RWPE2 (cell line): ENCODE results near the gene TMEM39A.

Source experiments
- ATAC-seq: fragments of 200-7000 bp; cut with Tn5 transposase; 3 replicates; pipeline ENCODE4 v1.9.1; 2021; ENCODE audit warnings: low read depth
- DNase-seq: peaks from one replicate; pipeline ENCODE4 v3.0.0-alpha.2; 2020; ENCODE audit warnings: low spot score
- H3K27ac ChIP-seq: fragments of 450-650 bp; 2 replicates; pipeline ENCODE4 v1.5.1; 2017; ENCODE audit warnings: mild to moderate bottlenecking; ENCODE audit not compliant: poor library complexity, severe bottlenecking
- H3K27me3 ChIP-seq: fragments of 250-450 bp; sonication (Bioruptor Pico); 2 replicates; pipeline ENCODE4 v1.5.1; 2021; ENCODE audit warnings: mild to moderate bottlenecking, moderate library complexity; ENCODE audit not compliant: insufficient read depth, poor library complexity, severe bottlenecking
- H3K36me3 ChIP-seq: fragments of 250-450 bp; sonication (Bioruptor Pico); 2 replicates; pipeline ENCODE4 v1.5.1; 2020; ENCODE audit warnings: low read depth, mild to moderate bottlenecking, moderate library complexity
- H3K4me1 ChIP-seq: fragments of 250-450 bp; sonication (Bioruptor Pico); 2 replicates; pipeline ENCODE4 v1.5.1; 2021; ENCODE audit warnings: mild to moderate bottlenecking, moderate library complexity; ENCODE audit not compliant: insufficient read depth, poor library complexity, severe bottlenecking
- H3K4me3 ChIP-seq: fragments of 250-450 bp; sonication (Bioruptor Pico); 2 replicates; pipeline ENCODE4 v1.5.1; 2021; ENCODE audit warnings: mild to moderate bottlenecking, moderate library complexity; ENCODE audit not compliant: severe bottlenecking
- H3K9me3 ChIP-seq: fragments of 250-450 bp; sonication (Bioruptor Pico); 2 replicates; pipeline ENCODE4 v1.5.1; 2021; ENCODE audit warnings: mild to moderate bottlenecking, moderate library complexity; ENCODE audit not compliant: severe bottlenecking
- TF ChIP-seq, protein P1 (sequence below): fragments of 450-650 bp; IDR thresholded peaks from one replicate; pipeline ENCODE4 v1.5.1; 2017; ENCODE audit warnings: mild to moderate bottlenecking, moderate library complexity; ENCODE audit not compliant: poor library complexity, severe bottlenecking

TMEM39A gene

DNA sequence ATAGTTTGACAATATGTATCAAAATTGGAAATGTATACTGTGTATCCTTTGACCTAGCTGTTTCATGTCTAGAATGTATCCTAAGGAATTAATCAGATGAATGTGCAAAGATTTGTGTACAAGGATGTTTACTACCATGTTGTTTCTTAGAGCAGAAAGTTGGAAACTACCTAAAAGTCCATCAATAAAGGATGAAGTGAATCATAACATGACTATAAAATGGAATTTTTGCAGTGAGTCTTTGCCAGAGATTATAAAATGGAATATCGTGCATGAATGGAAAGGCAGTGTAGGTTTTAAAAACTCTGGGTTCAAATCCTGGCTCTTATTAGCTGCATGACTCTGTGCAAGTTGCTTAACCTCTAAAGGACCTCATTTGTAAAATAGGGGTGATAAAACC, 19.7 kb upstream of the TMEM39A start:
- TF ChIP-seq, protein P1, sequence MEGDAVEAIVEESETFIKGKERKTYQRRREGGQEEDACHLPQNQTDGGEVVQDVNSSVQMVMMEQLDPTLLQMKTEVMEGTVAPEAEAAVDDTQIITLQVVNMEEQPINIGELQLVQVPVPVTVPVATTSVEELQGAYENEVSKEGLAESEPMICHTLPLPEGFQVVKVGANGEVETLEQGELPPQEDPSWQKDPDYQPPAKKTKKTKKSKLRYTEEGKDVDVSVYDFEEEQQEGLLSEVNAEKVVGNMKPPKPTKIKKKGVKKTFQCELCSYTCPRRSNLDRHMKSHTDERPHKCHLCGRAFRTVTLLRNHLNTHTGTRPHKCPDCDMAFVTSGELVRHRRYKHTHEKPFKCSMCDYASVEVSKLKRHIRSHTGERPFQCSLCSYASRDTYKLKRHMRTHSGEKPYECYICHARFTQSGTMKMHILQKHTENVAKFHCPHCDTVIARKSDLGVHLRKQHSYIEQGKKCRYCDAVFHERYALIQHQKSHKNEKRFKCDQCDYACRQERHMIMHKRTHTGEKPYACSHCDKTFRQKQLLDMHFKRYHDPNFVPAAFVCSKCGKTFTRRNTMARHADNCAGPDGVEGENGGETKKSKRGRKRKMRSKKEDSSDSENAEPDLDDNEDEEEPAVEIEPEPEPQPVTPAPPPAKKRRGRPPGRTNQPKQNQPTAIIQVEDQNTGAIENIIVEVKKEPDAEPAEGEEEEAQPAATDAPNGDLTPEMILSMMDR: no peak
- ATAC-seq (no peak), DNase-seq (no peak)
- H3K36me3 ChIP-seq: peaks cover 25% of the 10 kb centered on the region
- no peaks in the 10 kb centered on the region for H3K9me3 ChIP-seq
- H3K4me1 ChIP-seq: peaks cover 12% of the 10 kb centered on the region
- no peak overlapping the region for H3K4me3 ChIP-seq
- no peaks in the 10 kb centered on the region for H3K27me3 ChIP-seq
- H3K27ac ChIP-seq: no peak overlapping the region

DNA sequence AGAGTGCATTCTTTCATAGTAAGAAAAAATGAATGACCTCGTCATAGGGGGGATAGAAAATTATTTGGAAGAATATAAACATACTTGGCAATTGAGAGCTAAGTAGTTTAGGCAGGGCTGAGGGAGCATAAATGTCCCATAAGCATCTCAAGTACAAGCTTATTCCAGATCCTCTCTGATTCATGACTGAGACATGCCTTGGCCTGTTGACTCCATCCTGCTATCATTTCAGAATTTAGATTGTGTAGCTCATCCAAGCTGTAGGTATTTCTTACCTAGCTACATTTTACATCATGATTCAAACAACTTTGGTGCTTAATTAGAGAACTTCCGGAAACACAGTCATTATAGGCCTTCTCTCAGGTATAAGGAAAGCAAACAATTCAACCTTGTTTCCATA, 17.7 kb upstream of the TMEM39A start:
- Histone ChIP-seq H3K9me3 (no peaks in the 10 kb centered on the region), H3K27me3 (no peaks in the 10 kb centered on the region), H3K4me3 (no peak overlapping the region), H3K27ac (peak overlapping the region; percentile 48), H3K4me1 (peaks cover 12% of the 10 kb centered on the region), H3K36me3 (peaks cover 32% of the 10 kb centered on the region; the same call in 1 of the 2 replicates)
- DNase-seq (no peak), ATAC-seq (peak; percentile 99)
- TF ChIP-seq, protein P1: no peak

DNA sequence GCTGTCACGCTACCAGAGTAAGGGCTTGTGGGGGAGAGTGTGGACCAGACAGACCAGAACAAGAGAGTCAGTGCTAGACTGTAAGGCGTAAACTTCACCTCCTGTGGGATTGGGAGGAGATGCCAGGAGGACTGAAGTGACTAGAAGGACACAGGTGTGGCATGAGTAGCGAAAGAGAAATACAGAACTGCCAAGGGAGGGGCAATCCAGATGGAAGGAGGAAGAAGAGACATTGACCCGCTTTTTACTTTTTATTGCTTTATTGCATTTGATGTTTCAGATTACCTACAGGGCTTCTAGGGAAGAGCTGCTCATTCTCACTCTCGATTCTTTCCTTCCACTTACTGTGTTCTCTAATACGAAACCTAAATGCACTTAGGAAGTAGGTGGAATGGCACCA, 7.5 kb upstream of the TMEM39A start:
- Histone ChIP-seq H3K27ac (no peak overlapping the region), H3K4me1 (no peaks in the 10 kb centered on the region), H3K27me3 (no peaks in the 10 kb centered on the region), H3K9me3 (no peaks in the 10 kb centered on the region), H3K4me3 (no peak overlapping the region), H3K36me3 (peaks cover 35% of the 10 kb centered on the region)
- no peak for ATAC-seq
- TF ChIP-seq, protein P1: no peak
- no peak for DNase-seq

DNA sequence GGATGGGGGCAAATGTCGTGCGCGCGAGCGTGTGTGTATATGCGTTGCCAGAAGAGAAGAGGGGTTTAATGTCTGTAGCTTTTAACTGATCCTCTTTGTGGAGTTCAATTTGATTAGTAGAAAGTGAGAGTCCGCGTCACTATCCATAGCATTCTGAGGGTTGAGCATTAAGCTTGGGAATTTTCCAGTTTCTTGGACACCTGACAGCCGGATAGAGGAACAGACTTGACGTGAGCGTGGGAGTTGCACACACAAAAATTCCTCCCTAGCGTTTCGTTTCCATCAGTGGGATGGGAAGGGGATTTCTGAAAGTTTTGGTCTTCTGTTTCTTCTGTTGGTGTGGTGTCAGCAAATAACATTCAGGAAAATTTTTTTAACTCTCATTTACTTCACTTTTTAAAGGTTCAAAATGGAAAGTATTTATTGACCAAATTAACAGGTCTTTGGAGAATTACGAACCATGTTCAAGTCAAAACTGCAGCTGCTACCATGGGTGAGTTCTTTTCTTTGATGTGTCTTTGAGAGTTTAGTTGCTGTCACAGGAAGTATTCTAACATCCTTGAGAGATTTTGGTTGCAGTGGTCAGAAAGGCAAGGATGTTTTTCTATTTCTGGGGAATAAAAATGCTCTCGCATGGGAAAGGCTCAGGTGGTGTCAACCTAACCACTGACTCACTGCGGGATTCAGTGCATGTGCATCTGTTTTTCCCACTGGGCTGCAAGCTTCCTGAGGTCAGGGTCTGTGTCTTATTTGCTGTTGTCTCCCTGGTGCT, 6.2 kb upstream of the TMEM39A start:
- Histone ChIP-seq H3K9me3 (no peaks in the 10 kb centered on the region), H3K27me3 (no peaks in the 10 kb centered on the region), H3K36me3 (peaks cover 34% of the 10 kb centered on the region), H3K4me3 (peak overlapping the region; percentile 95), H3K27ac (peak overlapping the region; percentile 43), H3K4me1 (no peaks in the 10 kb centered on the region)
- TF ChIP-seq, protein P1: peak; percentile 13
- ATAC-seq: no peak; the same call in 2 of the 3 replicates
- DNase-seq: no peak

DNA sequence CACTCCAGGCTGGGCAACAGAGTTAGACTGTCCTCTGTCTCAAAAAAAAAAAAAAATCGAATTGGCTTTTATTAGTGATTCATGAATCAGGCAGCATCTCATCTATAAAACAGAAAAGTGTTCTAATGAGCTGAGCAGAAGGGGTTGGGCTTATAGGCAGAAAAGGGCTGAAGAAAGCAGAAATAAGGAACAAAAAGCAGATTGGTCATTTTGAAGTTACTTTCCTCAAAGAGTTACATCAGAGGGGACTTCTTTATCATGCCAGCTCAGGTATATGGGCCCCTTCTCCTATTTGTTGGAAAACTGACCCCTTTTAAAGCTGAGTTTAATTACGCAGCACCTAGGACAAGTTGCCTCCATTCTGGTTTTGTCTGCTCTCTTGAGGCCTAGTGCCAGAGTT, 4.6 kb upstream of the TMEM39A start:
- Histone ChIP-seq H3K27ac (no peak overlapping the region), H3K4me3 (no peak overlapping the region), H3K36me3 (peaks cover 22% of the 10 kb centered on the region), H3K27me3 (no peaks in the 10 kb centered on the region), H3K4me1 (peaks cover 4% of the 10 kb centered on the region), H3K9me3 (no peaks in the 10 kb centered on the region)
- ATAC-seq: no peak
- TF ChIP-seq, protein P1: no peak
- no peak for DNase-seq
